Astrocyte of the spinal cord (primary cell): ENCODE data around the gene OR7D4.

Experiments
- DNase-seq: peaks from one replicate; pipeline ENCODE4 v3.0.0; 2011; ENCODE audit warnings: low read depth, low spot score
- H3K4me3 ChIP-seq: 2 replicates; pipeline ENCODE4 v1.5.1; 2011; ENCODE audit warnings: low read depth, mild to moderate bottlenecking, low read length, moderate library complexity
- CTCF ChIP-seq: IDR thresholded peaks from 2 replicates; pipeline ENCODE4 v1.5.1; 2012; ENCODE audit warnings: low read depth, mild to moderate bottlenecking, low read length, inconsistent platforms
- in situ Hi-C: cut with HindIII; loops from 2 replicates; pipeline ENCODE4 v1.10.0; 2017; ENCODE audit warnings: low sequenced_read_pairs

OR7D4 gene

GRCh38 chr19:9183000-9183399 is 36.4 kb downstream of the OR7D4 start:
- no peak for TF ChIP-seq CTCF
- in situ Hi-C loops = no loop called here

GRCh38 chr19:9178901-9179300 is 40.5 kb downstream of the OR7D4 start, which contains the start of gene OR7D2:
TSS of gene OR7D2 (plus strand) at chr19:9178979. CDS start at chr19:9185782, 6,803 bp downstream.
- DNase-seq = no peak
- in situ Hi-C loops = no loop called here
- no peak for TF ChIP-seq CTCF
- H3K4me3 ChIP-seq = no peak within 1 kb of the TSS

More at GRCh38 chr19:9183000-9183399, 36.4 kb downstream of the OR7D4 start:
- no peak overlapping the region for H3K4me3 ChIP-seq
- DNase-seq = no peak

- DNase-seq = no peak
- in situ Hi-C loops = no loop called here
- no peak overlapping the region for H3K4me3 ChIP-seq
- no peak for TF ChIP-seq CTCF
Observed at GRCh38 chr19:9175326-9175725, 44.1 kb downstream of the OR7D4 start.

- in situ Hi-C loops = no loop called here
- no peak for TF ChIP-seq CTCF
- DNase-seq = no peak
- no peak overlapping the region for H3K4me3 ChIP-seq
Observed at GRCh38 chr19:9171393-9171991, 47.9 kb downstream of the OR7D4 start.

GRCh38 chr19:9166846-9167245 is 52.5 kb downstream of the OR7D4 start:
- no peak overlapping the region for H3K4me3 ChIP-seq
- in situ Hi-C loops = no loop called here
- no peak for DNase-seq

GRCh38 chr19:9165261-9165660 is 54.1 kb downstream of the OR7D4 start:
- TF ChIP-seq CTCF = no peak
- in situ Hi-C loops = no loop called here
- DNase-seq = no peak
- no peak overlapping the region for H3K4me3 ChIP-seq

More at GRCh38 chr19:9166846-9167245, 52.5 kb downstream of the OR7D4 start:
- no peak for TF ChIP-seq CTCF
